ENCODE results near the gene AKR1B1.

GRCh38 chr7:134500982-134501381, 42.1 kb upstream of the AKR1B1 start:
- TF ChIP-seq CTCF (conservative IDR thresholded peaks at IDR 0.05; ENCODE audit: low read depth, low read length) (no peak), EZH2 (IDR thresholded peaks at IDR 0.05; ENCODE audit: borderline replicate concordance, low read depth, low read length, poor library complexity, severe bottlenecking) (no peak)
